NCI-H524 treated with DMSO at 0.1 percent for 48 hours (cell line): Measurements from ENCODE around the gene DUSP6.
"Not testable (repeated sequence)": the region's sequence is repeated elsewhere in the genome, so short reads cannot be mapped to it uniquely, and the experiment has no call there.

Source experiments
- DNase-seq: peaks from one replicate; lab custom pipeline; 2025; lab: John Stamatoyannopoulos, UW

Gene DUSP6

GRCh38 chr12:89351489-89352241 lies 636 bp downstream of the DUSP6 start:
- DNase-seq = no peak

- no peak for DNase-seq
Observed at GRCh38 chr12:89350630-89351488, 1.4 kb downstream of the DUSP6 start.

- DNase-seq = no peak
Observed at GRCh38 chr12:89350260-89350629, 2.1 kb downstream of the DUSP6 start.

DNA sequence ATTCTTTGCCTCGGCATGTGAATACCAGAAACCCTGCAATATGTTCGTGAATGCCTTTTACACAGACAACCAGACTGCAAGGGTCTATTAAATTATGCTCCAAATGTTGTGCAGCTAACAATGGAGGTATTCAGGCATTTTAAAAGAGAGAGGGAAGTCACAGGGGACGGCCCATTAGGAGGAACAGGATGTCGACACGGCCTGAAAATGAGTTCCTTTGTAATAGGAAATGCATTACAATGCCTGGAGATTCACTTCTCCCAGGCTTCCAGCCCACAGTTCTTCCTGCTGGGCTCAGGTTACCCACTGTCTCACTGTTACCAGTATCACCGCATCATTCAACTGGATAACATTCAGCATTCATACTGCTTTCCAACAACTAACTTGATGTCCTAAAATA lies 2.5 kb downstream of the DUSP6 start:
- DNase-seq = no peak

- no peak for DNase-seq
Observed at GRCh38 chr12:89348894-89349699, 3.2 kb downstream of the DUSP6 start.

- DNase-seq = no peak
Observed at GRCh38 chr12:89347325-89347829, 4.9 kb downstream of the DUSP6 start.

DNA sequence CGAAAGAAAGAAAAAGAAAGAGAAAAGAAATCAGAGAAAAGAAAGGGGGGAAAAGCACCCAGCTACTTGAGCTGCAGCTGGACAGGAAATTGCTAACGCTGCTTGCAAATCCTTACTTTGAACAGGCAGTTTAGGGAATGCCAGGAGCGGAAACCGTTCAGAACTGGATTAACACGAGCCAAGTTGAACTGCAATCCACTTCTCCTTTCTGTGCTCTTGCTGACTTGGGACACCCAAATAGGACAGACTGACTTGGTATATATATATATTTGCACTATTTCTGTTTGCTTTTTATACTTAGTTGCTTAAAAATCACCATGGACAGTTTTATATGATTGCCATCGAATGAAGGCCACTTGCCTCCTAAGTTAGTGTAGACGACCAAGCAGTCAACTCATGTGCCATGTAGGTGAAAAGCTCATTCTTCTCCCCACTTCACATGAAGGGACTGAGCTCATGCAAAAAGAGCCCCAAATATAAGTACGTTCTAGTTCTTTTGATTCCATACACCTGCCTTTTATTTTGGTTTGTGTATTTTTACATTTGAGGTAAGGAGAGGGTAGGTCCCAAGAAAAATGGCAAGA lies 5.5 kb downstream of the DUSP6 start:
- no peak for DNase-seq

GRCh38 chr12:89345830-89346740 lies 6.2 kb downstream of the DUSP6 start:
- DNase-seq = peak; percentile 85

GRCh38 chr12:89345376-89345775 lies 6.9 kb downstream of the DUSP6 start:
- DNase-seq = no peak

- DNase-seq = no peak
Observed at GRCh38 chr12:89344862-89345202, 7.5 kb downstream of the DUSP6 start.

DNA sequence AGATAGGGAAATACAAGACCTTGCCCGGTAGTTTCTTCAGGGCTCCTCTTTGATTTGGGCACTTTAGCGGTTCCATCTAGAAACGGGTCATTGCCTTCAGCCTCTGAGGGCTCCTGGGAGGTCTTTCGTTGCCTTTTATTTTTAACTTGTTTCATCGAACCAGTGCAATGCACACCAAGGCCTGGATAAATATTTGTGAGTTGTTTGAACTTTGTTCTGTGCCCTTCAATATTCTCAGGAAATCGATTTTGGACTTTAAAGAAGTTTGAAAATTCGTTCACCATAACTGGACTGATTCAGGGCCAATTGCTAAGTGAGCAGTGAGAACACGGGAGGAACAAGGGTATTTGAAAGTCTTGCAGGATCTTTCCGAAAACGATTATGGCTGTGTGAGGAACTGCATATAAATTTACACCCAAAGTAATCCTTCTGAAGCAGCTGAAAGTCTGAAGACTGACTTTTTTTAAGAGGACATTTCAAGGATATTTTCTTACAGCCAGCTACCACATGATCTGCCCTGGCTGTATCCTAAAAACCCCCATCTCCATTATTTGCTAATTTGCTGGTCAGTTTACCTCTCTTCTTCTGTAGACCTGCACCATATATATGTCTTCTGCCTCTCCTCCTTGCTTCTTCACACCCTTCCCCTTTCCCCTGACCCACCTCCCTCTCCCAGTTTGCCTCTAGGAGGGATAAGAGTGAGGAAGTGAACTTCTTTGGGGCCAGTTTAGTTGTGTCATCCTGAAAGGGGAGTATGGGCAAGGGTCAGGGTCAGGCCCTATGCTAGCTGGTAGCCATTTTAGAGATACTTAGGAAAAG lies 8.0 kb downstream of the DUSP6 start:
- no peak for DNase-seq

DNA sequence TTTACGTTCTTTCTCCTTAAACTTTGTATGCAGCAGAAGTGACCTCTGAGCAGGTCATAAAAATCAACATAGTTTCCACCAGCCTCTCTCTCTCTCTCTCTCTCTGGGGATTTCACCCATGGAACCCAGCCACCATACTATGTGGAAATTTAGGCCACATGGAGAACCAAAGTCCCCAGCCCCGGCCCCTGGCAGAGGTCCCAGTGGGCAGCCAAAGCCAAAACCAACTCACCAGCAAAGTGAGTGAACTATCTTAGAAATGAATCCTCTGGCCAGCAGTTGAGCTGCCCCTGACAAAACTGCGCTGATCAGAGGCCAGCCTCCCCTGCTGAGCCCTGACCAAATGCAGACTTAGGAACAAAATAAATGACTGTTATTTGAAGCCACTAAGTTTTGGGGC lies 9.2 kb downstream of the DUSP6 start:
- DNase-seq = no peak

DNA sequence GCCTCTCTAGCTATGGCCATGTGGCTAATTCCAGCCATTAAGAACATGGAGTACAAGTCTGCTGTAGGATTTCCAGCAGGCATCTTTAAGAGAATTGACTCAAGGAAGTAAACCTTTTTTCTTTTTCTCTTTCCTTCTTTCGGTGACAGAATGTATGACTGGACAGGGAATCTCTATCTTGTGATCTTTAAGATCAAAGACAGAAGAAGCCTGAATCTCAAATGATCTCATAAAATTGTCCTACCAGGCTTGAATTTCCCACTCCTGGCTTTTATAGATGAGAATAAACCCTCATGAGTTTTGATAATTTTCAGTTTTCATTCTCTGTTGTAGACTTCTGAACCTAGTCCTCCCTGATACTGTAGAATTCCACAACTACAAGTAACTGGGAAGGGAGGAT lies 11.4 kb downstream of the DUSP6 start:
- DNase-seq = no peak

GRCh38 chr12:89339526-89339925 lies 12.8 kb downstream of the DUSP6 start:
- DNase-seq = no peak

GRCh38 chr12:89337136-89337535 lies 15.2 kb downstream of the DUSP6 start:
- DNase-seq = not testable (repeated sequence)

DNA sequence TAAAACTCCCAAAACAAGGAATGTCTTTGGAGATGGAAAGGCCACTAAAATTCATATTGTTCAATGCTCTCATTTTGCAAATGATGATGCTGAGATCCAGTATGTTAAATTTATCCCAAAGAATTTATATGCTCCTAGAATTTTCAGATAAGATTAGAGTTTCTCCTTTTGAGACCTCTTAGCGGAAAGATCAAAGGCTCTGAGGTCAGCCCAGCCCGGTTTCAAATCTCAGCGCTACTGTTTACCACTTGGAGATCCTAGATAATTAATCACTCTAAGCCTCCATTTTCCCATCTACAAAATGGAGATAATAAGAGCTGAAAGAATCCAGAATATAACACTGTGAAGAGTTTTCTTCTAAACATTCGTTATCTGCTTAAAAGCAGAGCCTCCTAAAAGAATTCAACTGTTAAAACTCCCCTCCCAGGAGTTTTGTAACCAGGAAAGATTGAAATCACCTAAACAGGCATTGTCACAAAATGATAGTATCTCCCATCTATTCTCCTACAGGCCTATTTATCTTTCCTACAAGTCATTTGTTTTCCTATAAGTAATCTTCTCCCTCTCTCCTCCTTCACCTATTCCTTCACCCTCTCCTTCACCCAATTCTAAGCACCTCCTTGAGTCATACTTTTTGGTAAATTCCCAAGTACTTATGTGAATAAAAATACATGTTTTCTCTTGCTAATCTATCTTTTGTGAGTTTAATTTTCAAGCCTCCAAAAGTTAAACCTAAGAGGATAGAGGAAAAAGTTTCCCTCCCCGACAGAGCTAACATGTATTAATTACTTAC lies 16.7 kb downstream of the DUSP6 start:
- no peak for DNase-seq

DNA sequence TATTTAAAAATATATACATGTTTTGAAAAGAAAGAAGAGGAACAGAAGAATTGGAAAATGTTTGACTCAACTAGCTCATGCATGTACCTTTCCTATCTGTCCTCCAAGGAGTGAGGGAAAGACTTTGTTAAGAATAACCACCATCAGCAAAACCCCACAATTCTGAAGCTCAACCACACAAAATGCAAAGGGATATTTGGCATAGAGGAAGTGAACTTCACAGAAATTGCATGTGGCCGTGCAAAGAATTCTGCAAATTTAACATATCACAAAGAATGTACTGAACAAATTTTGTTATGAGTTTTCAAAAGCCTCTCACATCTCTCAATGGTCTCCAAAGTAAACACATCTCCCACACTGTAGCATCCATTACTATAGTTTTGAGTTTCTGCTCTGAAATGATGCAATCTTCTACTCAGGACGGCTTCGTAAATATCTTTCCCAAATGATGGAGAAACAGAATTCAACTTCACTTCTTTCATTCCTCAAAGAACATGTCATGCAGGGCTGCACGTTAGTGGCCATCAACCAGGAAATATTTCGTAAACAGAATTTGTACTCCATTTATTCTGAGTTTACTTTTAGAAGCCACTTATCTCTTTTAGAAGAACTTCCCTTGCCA lies 17.6 kb downstream of the DUSP6 start:
- no peak for DNase-seq

GRCh38 chr12:89333564-89334252 lies 18.6 kb downstream of the DUSP6 start:
- no peak for DNase-seq
